GM10266 (cell line): ENCODE measurements around the gene ANKS4B.

ENCODE experiments used
- DNase-seq: peaks from one replicate; pipeline ENCODE4 v3.0.0; 2012; ENCODE audit errors: extremely low spot score
- TF ChIP-seq, protein P1 (sequence below): IDR thresholded peaks from 2 replicates; pipeline ENCODE4 v1.5.1; 2012; ENCODE audit warnings: mild to moderate bottlenecking, low read depth; ENCODE audit not compliant: control insufficient read depth, insufficient read depth; ENCODE audit errors: missing control alignments

ANKS4B gene

DNA sequence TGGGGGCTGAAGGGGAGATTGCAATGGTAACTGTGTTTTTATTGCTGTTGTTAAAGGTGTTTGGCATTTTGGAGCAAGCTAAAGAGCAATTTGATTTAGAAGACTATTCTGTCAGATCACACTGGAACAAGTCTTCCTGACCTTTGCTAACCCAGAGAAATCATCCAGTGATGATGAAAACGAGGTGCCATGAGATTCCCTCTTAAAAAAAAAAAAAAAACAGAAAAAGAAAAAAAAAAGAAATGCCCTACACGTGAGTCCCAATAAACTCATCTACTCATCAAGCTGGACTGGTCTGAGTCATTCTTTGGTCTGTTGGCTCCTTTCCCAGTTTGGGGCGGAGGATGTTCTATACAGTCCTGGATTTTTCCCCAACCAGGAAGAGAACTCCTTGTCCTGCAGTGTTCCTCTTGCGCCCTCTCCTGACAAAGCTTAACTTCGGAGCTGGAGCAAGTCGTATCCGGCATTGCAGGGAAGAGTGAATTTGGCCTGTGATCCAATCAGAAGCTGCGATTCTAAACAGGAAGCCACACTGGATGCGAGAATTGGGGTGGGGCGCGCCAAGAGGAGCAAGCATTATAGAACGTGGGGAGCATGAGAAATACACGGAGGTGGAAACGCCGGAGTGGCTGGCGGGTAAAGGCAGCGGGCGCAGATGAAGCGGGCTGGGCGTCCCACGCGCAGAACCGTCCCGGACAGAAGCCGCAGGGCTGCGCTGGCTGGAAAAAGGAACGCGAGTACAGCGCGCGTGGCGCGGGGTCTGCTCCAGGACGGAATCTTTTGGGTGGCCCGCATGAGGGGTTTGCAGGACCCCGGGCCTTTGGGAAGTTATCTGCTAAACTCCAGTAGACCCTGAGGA, 67.0 kb downstream of the ANKS4B start:
- DNase-seq: peak; percentile 89

DNA sequence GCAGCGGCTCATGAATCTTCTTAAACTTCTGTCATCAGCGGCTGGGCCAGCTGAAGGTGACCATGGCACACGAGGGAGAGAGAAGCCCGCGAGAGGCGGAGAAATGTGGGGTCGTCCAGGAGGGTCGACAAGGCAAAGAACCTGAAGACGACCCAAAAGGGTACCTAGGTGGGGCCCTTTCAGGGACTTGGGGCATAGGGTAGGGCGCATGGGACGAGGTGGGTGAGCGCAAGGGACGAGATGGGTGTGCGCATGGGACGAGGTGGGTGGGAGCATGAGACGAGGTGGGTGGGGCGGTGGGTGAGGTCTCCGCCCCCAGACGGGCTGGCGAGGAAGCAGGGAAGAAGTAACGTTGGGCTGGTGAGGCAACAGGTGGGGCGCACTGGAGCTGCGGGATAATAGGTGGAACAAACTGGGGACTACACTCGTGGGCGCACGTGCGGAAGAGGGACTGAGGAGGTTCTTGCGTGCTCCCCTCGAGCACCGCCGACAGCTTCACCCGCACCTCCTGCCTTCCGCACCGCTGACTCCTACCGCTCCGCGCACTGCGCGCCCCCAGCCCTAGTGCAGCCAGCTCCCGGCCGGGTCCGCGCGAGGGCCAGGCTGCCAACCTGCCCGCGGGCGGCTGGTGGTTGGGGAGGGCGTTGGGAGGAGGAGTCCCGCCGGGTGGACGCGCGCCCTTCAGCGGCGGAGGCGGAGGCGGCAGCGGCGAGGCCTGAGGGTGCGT, 67.8 kb downstream of the ANKS4B start:
- TF ChIP-seq, protein P1, sequence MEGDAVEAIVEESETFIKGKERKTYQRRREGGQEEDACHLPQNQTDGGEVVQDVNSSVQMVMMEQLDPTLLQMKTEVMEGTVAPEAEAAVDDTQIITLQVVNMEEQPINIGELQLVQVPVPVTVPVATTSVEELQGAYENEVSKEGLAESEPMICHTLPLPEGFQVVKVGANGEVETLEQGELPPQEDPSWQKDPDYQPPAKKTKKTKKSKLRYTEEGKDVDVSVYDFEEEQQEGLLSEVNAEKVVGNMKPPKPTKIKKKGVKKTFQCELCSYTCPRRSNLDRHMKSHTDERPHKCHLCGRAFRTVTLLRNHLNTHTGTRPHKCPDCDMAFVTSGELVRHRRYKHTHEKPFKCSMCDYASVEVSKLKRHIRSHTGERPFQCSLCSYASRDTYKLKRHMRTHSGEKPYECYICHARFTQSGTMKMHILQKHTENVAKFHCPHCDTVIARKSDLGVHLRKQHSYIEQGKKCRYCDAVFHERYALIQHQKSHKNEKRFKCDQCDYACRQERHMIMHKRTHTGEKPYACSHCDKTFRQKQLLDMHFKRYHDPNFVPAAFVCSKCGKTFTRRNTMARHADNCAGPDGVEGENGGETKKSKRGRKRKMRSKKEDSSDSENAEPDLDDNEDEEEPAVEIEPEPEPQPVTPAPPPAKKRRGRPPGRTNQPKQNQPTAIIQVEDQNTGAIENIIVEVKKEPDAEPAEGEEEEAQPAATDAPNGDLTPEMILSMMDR: peak; percentile 43
- peak; percentile 86 for DNase-seq

More for the DNA sequence above, 67.0 kb downstream of the ANKS4B start:
- TF ChIP-seq, protein P1: peak; percentile 87

DNA sequence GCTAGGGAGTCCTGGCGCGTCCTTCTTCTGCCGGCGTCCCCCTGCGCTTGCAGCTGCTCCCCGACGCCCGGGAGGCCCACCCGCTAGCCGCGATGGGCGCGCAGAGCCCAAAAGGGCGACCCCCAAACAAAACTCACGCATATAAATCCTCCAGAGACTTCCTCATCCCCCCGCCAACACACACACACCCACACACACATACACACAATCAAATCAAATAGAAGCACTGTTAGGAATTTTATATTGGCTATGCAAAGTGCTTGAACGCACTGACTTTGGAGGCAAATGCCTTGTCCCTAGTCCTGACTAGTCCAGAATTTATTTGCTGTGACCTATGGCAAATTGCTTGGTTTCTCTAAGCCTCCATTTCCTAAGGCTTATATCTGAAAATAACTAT, 68.4 kb downstream of the ANKS4B start:
- no peak for DNase-seq
- TF ChIP-seq, protein P1: no peak

DNA sequence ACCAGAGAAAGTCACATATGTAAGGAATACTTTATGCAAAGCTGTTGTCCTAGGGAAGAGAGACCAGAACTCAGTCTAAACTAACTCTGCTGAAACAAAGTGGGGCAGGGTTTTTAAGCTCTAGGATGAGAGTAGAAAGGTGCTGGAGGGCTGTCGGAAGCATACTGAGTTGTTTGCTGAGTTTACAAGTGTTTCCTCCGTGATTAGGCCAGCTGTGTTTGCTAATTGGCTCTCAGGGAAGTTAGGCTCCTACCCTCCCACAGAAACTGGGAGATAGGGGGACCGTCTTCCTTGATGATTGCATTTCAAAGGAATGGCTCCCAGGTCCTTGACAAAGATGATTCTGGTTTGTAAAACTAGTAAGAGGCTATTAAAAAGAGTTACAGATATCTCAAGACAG, 69.0 kb downstream of the ANKS4B start:
- no peak for DNase-seq
- TF ChIP-seq, protein P1: no peak

DNA sequence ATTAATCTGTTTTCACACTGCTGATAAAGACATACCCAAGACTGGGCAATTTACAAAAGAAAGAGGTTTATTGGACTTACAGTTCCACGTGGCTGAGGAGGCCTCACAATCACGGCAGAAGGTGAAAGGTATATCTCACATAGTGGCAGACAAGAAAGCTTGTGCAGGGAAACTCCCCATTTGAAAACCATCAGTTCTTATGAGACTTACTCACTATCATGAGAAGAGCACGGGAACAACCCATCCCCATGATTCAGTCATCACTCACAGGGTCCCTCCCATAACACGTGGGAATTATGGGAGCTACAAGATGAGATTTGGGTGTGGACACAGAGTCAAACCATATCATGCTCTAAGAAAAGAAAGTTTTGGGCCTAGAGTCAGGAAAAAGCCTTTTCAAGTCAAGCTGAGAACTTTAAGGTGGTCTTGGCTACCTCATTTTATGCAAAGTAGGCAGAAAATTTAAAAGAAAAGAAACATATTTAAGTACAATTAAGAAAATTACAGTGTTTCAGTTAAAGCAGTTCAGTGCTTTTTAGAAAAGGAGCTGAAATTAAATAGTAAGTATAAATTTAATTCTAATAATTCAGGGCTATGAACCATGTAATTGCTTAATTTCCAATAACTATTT, 69.5 kb downstream of the ANKS4B start:
- no peak for DNase-seq
- TF ChIP-seq, protein P1: no peak
